Peyer's patch (tissue), 4 donors: ENCODE measurements around the gene FBXW5.

Source experiments
- CTCF ChIP-seq, 6 experiments: fragments of 450-650 bp in 4 of 6; fragments of 200-600 bp in 2 of 6; sonication (generic) in 1 of 6; IDR thresholded peaks; one replicate each; pipeline ENCODE4 v1.5.1; 2017 to 2019; ENCODE audit warnings: antibody characterized with exemption in 6 of 6, mild to moderate bottlenecking in 3 of 6, moderate library complexity in 1 of 6
- POLR2A ChIP-seq, 2 donors: fragments of 450-650 bp; IDR thresholded peaks; one replicate each; pipeline ENCODE4 v1.5.1; 2017; ENCODE audit warnings: antibody characterized with exemption in 2 of 2, mild to moderate bottlenecking in 2 of 2, moderate library complexity in 2 of 2

GRCh38 chr9:136975644-136976043 is 31.1 kb upstream of the FBXW5 start:
- TF ChIP-seq POLR2A (IDR thresholded peaks at IDR 0.05) (no peak), CTCF (IDR thresholded peaks at IDR 0.05) (peak in 1 of 6 experiments; percentile 8)
